CD4-positive, alpha-beta T cell (primary cell): ENCODE results near the gene TAF1A. TPM values are rescaled to one million over a fixed set of nuclear protein-coding genes. Genes with fewer than 3 reads are reported as not detected.

Experiments
- ATAC-seq: fragments of 200-7000 bp; cut with Tn5 transposase; one replicate; pipeline ENCODE4 v1.10.0; 2022; ENCODE audit warnings: mild to moderate bottlenecking; ENCODE audit not compliant: poor library complexity
- CTCF ChIA-PET: fragments of 350-600 bp; sonication (Branson Sonifier 250); formaldehyde crosslinking; loops from one replicate; lab custom pipeline; 2021; ENCODE audit warnings: antibody characterized with exemption, inconsistent platforms; lab: Charles Lee
- POLR2A ChIA-PET: fragments of 350-600 bp; sonication (Branson Sonifier 250); formaldehyde crosslinking; loops from one replicate; lab custom pipeline; 2021; ENCODE audit warnings: antibody characterized with exemption, inconsistent platforms; lab: Charles Lee
- DNase-seq, 14 experiments: peaks; one replicate each; pipeline ENCODE4 v3.0.0-alpha.2; 2013 to 2020; ENCODE audit warnings: mixed read lengths in 2 of 14
- H3K27ac ChIP-seq, 2 donors: one replicate each; pipeline versions ENCODE4 v1.5.1 to v1.7.0; 2013; ENCODE audit warnings: low read length in 2 of 2, low read depth in 1 of 2, mild to moderate bottlenecking in 1 of 2
- H3K27me3 ChIP-seq, 2 experiments: 1 replicate in 1 of 2; 2 replicates in 1 of 2; pipeline versions ENCODE4 v1.6.1 to v1.7.0; 2013; ENCODE audit warnings: low read length in 2 of 2, control low read depth in 1 of 2, mild to moderate bottlenecking in 1 of 2, moderate library complexity in 1 of 2; ENCODE audit not compliant: insufficient read depth in 2 of 2, control insufficient read depth in 1 of 2
- H3K36me3 ChIP-seq: one replicate; pipeline ENCODE4 v1.6.1; 2013; ENCODE audit warnings: low read length, control low read depth; ENCODE audit not compliant: insufficient read depth
- H3K4me1 ChIP-seq: one replicate; pipeline ENCODE4 v1.6.1; 2013; ENCODE audit warnings: low read length, control low read depth; ENCODE audit not compliant: insufficient read depth
- H3K4me3 ChIP-seq: one replicate; pipeline ENCODE4 v1.5.1; 2013; ENCODE audit warnings: mild to moderate bottlenecking, low read length, moderate library complexity
- H3K9me3 ChIP-seq, 2 experiments: 1 replicate in 1 of 2; 2 replicates in 1 of 2; pipeline versions ENCODE4 v1.6.1 to v1.7.0; 2013; ENCODE audit warnings: low read length in 2 of 2, mild to moderate bottlenecking in 2 of 2, control low read depth in 1 of 2, moderate library complexity in 1 of 2; ENCODE audit not compliant: control insufficient read depth in 1 of 2, insufficient read depth in 1 of 2
- H3K27ac Mint-ChIP-seq: one replicate; pipeline ENCODE4 v1.8.0; 2020; ENCODE audit warnings: mixed read lengths
- H3K27me3 Mint-ChIP-seq: one replicate; pipeline ENCODE4 v1.8.0; 2021; ENCODE audit warnings: mixed read lengths
- H3K36me3 Mint-ChIP-seq: one replicate; pipeline ENCODE4 v1.8.0; 2021; ENCODE audit warnings: low read depth, mixed read lengths
- H3K4me1 Mint-ChIP-seq: one replicate; pipeline ENCODE4 v1.8.0; 2021; ENCODE audit warnings: low read depth, mixed read lengths
- H3K4me3 Mint-ChIP-seq: one replicate; pipeline ENCODE4 v1.8.0; 2020; ENCODE audit warnings: mild to moderate bottlenecking, mixed read lengths
- H3K9me3 Mint-ChIP-seq: one replicate; pipeline ENCODE4 v1.8.0; 2020; ENCODE audit warnings: mixed read lengths
- CTCF ChIP-seq: fragments of 200-600 bp; IDR thresholded peaks from one replicate; pipeline ENCODE4 v1.8.0; 2022; ENCODE audit warnings: antibody characterized with exemption, mild to moderate bottlenecking
- intact Hi-C, 2 experiments: fragments of 100-400 bp; cut with DNase I in 1 of 2; cut with micrococcal nuclease in 1 of 2; formaldehyde crosslinking; loops; one replicate each; pipeline versions ENCODE4 v1.15.1 to v1.9.0; 2023 to 2025; cut with DNase I, micrococcal nuclease
- total RNA-seq, 174 experiments: library from RNA in 2 of 174; stranded (reverse) in 2 of 174; gene quantifications; one replicate each; pipeline ENCODE4 v1.2.3 and lab custom pipeline; 2021 to 2026

TAF1A gene
- total RNA-seq, 2 experiments from 2014 or later: 3.3 to 4.1 TPM

DNA sequence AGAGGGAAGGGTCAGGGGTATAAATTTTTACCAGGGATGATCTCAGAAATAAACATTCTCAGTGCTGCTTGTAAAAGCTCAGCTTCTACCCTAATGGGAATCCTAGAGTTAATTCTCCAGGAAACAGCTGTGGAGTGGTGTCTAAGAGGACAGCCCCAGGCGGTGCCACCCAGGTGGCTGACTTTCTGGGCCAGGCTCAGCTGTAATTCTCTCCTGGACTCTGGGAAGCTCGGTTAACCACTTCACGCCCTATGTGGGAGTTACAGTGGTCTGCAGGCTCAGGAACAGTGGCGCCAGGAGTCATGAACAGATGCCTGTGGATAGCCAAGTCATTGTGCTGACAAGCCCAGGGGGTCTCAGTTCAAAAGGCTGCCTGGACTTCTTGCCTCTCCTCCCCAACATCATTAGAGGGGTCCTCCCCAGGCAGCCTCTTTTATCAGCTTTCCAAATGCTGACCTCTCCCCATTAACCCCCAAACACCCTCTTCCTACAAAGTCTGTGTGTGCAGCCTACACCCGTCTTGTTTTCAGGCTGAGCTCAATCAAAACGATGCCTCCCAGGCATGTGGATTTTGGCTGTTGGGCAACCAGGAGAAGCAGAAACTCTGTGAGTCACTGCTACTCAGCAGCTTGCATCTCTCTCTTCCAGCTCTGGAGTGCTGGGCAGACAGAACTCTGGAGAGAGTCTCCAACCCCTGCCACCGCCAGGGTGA is 43.0 kb downstream of the TAF1A start:
- H3K36me3 ChIP-seq: no peaks in the 10 kb centered on the region
- intact Hi-C loops: no loop called here
- H3K9me3 ChIP-seq: no peaks in the 10 kb centered on the region
- POLR2A ChIA-PET: no interaction called here
- Mint-ChIP-seq H3K27ac (no peak overlapping the region), H3K27me3 (peaks cover 20% of the 10 kb centered on the region), H3K4me3 (no peak overlapping the region), H3K9me3 (no peaks in the 10 kb centered on the region), H3K36me3 (no peaks in the 10 kb centered on the region), H3K4me1 (no peaks in the 10 kb centered on the region)
- no peak overlapping the region for H3K27ac ChIP-seq
- no peaks in the 10 kb centered on the region for H3K4me1 ChIP-seq
- CTCF ChIA-PET: no interaction called here
- no peak for TF ChIP-seq CTCF
- peaks cover 4 to 13% of the 10 kb centered on the region in 2 experiments for H3K27me3 ChIP-seq
- no peak for DNase-seq
- ATAC-seq: no peak
- no peak overlapping the region for H3K4me3 ChIP-seq

DNA sequence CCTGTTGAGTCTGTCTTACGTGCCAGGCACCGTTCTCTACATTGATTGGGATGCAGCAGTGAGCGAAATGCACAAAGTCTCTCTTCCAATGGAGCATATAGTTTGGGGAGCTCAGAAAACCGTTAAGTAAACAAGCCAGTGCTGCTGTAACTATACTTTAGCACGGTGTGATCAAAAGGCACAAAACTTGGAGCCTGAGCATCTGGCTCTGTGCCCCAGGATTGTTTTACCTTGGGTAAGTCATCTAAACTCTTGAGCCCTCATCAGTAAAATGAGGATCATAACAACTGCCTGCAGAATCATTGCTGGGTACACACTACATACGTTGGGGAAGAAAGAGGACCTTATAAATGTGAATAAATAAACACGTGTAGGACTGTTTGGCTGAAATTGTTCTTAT is 43.6 kb downstream of the TAF1A start:
- Histone ChIP-seq H3K36me3 (no peaks in the 10 kb centered on the region), H3K9me3 (no peaks in the 10 kb centered on the region), H3K27ac (no peak overlapping the region), H3K27me3 (peaks cover 4 to 13% of the 10 kb centered on the region in 2 experiments), H3K4me3 (no peak overlapping the region), H3K4me1 (no peaks in the 10 kb centered on the region)
- H3K27me3 Mint-ChIP-seq: peaks cover 20% of the 10 kb centered on the region
- H3K4me3 Mint-ChIP-seq: no peak overlapping the region
- no peak for TF ChIP-seq CTCF
- DNase-seq (no peak), ATAC-seq (no peak)
- no peak overlapping the region for H3K27ac Mint-ChIP-seq
- POLR2A ChIA-PET: no interaction called here
- CTCF ChIA-PET: no interaction called here
- intact Hi-C loops: no loop called here
- H3K9me3 Mint-ChIP-seq: no peaks in the 10 kb centered on the region
- no peaks in the 10 kb centered on the region for H3K36me3 Mint-ChIP-seq
- no peaks in the 10 kb centered on the region for H3K4me1 Mint-ChIP-seq

GRCh38 chr1:222543817-222544216 is 45.9 kb downstream of the TAF1A start:
- Mint-ChIP-seq H3K36me3 (no peaks in the 10 kb centered on the region), H3K4me3 (no peak overlapping the region), H3K4me1 (no peaks in the 10 kb centered on the region), H3K27me3 (peaks cover 20% of the 10 kb centered on the region), H3K9me3 (no peaks in the 10 kb centered on the region), H3K27ac (no peak overlapping the region)
- ChIA-PET CTCF (no interaction called here), POLR2A (no interaction called here)
- no peak for ATAC-seq
- intact Hi-C loops: no loop called here
- H3K36me3 ChIP-seq: no peaks in the 10 kb centered on the region
- H3K27me3 ChIP-seq: peaks cover 4 to 13% of the 10 kb centered on the region in 2 experiments
- no peaks in the 10 kb centered on the region for H3K4me1 ChIP-seq
- H3K27ac ChIP-seq: no peak overlapping the region
- H3K4me3 ChIP-seq: no peak overlapping the region
- H3K9me3 ChIP-seq: no peaks in the 10 kb centered on the region
- DNase-seq: no peak
- no peak for TF ChIP-seq CTCF
